ENCODE results near the gene GNAZ. TPM values are rescaled to one million over a fixed set of nuclear protein-coding genes. Genes with fewer than 3 reads are reported as not detected.

GNAZ gene
- total RNA-seq, 1 experiment from 2014 or later = 9.1 TPM

DNA sequence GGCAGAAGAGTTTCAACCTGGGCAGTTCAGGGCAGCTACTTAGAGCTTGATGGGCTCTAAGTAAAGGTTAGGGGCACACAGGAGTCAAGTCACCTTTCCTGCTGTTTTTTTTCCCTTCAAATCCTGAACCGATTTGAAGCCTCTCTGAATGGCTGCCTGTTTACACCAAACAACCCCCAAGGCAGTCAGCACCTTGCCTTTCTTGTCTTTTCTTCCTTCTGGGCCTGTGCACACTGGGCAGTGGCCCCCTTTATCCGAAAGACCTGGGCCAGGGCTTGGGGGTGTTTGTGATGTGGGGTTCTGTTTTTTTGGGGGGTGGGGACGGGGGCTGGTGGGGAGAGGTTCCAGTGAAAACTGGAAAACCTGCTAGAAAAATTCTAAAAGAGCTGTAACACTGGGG, 67.1 kb downstream of the GNAZ start:
- no peak for DNase-seq (ENCODE audit: low read depth)
- in situ Hi-C loops (cut with HindIII; ENCODE audit: low pct_unique_long_range_greater_than_20kb, low sequenced_read_pairs) = no loop called here

DNA sequence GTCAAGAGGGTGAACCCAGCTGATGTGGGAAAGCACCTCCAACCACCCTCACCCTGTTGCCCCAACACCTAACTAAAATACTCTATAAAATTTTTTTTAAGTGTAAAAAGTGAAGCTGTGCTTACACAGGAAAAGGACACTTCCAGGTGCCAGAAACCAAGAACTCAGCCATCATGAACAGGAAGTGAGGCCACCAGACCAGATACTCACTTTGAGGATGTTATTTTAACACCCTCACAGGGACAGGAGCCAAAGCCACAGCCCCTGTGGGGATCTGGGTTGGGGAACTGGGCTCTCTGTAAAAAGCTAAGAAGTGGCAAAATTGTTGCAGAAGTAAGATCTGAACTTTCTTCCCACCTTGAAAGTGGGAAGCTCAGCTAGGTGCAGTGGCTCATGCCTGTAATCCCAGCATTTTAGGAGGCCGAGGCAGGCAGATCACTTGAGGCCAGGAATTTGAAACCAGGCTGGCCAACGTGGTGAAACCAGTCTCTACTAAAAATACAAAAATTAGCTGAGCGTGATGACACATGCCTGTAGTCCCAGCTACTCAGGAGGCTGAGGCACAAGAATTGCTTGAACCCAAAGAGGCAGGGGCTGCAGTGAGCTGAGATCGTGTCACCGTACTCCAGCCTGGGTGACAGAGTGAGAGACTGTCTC, 67.7 kb downstream of the GNAZ start:
- no peak for DNase-seq (ENCODE audit: low read depth)
- in situ Hi-C loops (cut with HindIII; ENCODE audit: low pct_unique_long_range_greater_than_20kb, low sequenced_read_pairs) = no loop called here

DNA sequence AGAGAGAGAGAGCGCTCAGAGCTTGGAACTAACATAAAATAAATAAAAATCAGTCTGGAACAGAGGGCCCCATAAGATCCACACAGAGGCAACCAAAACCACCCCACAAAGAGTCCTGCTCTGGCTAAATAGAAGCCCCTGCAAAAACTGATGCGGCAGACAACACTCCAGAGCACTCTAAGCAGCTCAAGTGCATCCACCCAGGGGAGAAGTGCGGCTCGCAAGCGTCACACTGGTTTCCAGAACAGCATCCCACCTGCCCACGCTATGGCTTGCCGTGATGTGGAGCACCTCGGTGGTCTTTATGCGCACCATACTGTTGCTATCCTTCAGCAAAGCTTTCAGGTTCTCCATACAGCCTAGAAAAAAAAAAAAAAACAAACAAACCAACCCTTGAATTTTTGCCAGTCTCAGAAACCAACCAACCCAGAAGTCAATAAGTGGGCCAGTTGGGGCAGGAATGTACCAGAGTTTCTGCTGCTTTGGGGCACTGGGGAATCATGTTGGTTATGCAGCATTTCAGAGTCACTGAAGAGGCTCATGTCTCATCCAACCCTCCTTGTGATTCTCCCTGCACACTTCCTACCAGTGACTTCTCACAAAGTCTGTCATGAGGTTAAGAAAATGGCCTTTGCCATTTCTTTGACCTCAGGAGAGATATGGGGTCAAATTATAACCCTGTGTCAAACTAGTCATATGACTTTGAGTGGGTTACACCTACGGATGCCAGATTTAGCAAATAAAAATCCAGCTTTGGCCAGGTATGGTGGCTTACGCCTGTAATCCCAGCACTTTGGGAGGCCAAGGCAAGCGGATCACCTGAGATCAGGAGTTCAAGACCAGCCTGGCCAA, 68.5 kb downstream of the GNAZ start:
- no peak for DNase-seq (ENCODE audit: low read depth)
- in situ Hi-C loops (cut with HindIII; ENCODE audit: low pct_unique_long_range_greater_than_20kb, low sequenced_read_pairs) = no loop called here

DNA sequence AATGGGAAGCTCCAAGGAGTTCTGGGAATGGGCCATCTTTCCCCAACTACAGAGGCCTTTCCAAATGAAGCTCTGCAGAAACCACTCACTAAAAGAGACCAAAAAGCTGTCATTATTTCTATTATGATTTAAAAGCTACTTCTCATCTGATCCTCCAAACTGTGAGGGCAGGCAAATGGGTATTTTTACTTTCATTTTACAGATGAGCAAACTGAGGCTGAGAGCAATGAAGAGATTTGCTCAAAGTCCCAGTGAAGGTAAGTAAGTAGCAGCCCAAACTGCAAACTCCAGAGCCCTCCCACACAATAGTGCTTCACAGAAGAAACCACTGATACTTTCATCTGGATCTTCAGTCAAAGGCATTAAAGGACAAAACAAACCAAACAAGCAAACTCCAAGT, 70.1 kb downstream of the GNAZ start:
- in situ Hi-C loops (cut with HindIII; ENCODE audit: low pct_unique_long_range_greater_than_20kb, low sequenced_read_pairs) = no loop called here
- no peak for DNase-seq (ENCODE audit: low read depth)

DNA sequence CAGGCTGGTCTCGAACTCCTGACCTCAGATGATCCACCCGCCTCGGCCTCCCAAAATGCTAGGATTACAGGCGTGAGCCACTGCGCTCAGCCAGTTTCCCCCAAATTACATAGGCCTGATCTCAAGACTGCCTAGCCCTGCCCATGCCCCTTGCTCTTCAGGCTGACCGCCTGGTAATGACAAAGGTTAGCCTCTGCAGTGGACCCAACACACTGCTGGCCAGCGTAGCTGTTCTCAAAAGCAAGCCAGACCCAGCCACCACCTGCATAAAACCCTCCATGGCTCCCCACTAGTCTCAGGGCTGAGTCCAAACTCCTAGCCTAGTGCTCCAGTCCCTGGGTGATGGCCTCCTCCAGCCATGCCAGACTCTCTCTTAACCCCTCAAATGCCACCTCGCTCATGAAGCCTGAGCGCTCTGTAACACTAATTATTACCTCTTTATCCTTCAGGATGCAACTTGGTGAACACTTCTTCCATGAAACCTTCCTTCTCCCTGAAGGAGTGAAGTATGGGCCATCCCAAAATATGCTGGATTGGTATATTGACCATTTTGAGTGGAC, 72.3 kb downstream of the GNAZ start:
- no peak for DNase-seq (ENCODE audit: low read depth)
- in situ Hi-C loops (cut with HindIII; ENCODE audit: low pct_unique_long_range_greater_than_20kb, low sequenced_read_pairs) = no loop called here

DNA sequence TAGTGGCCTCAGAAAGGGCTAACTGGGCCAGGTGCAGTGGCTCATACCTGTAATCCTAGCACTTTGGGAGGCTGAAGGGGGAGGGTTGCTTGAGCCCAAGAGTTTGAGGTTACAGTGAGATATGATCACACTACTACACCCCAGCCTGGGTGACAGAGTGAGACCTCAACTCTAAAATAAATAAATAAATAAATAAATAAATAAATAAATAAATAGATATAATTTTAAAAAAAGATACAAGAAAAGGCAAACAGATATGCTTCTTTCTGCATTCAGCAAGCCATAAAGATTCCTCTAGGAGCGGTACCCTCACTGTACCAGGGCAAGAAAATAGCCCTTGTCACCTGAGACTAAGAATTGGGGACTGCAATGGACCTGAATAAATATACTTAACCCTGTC, 72.8 kb downstream of the GNAZ start:
- in situ Hi-C loops (cut with HindIII; ENCODE audit: low pct_unique_long_range_greater_than_20kb, low sequenced_read_pairs) = no loop called here
- no peak for DNase-seq (ENCODE audit: low read depth)

DNA sequence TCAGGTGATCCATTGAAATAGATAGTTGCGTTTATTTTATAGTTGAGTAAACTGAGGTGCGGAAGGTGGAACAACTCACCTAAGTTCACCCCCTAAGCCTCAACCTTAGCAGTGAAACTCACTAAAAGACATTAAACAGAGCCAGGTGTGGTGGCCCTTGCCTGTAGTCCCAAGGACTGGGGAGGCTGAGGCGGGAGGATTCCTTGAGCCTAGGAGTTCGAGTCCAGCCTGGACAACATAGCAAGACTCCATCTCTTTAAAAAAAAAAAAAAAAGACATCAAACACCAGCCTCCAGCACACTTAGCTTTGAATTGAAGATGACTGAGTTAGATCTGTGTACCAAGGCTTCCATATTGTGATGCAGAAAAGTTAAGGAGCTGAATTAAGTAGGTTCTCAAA, 74.1 kb downstream of the GNAZ start:
- in situ Hi-C loops (cut with HindIII; ENCODE audit: low pct_unique_long_range_greater_than_20kb, low sequenced_read_pairs) = no loop called here
- DNase-seq (ENCODE audit: low read depth) = no peak

DNA sequence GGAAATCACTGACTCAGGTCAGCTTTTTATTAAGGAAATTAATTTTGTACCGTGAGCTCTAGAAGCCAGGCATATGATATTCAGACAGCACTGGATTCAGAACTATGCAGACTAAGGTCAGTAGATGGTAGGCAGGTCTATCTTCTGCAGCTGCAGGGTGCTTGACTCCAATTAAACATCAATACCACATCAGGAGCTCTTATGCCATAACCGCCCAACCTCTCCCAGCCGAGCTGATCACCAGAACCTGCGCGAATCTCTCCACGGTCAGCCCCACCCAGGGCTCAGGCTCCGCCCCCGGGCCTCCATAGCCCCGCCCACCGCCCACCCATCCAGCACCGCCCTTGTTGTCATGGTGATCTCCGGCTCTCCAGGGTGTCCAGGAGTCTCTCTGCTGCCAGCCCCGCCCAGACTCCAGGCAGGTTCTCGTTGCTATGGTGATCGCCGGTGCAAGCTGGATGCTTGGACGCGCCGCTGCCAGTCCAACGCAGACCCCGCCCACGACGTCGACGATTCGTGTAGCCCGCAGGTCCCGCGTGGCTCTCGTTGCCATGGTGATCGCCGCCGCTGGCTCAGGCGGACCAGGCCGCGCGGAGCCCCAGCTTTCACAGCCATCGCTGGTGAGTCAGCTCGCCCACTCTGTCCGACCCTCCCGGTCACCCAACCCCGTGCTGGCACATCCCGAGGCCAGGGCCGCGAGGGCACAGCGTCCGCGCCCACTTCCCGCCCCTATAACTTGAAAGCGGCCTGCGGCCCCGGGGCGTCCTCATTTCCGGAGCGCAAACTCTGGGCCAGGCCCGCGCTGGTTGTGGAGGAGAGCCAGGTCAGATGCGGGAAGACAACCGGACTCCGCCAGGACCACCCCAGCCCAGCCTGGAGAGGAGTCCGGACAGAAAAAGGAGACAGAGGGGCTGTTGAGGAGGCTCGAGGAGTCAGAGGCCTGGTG, 74.9 kb downstream of the GNAZ start, which contains the start of gene RAB36:
TSS of gene RAB36 (plus strand) at position 546 of the 946 bp plus-strand sequence. CDS start 1,140 bp downstream, outside the sequence.
- DNase-seq (ENCODE audit: low read depth) = peak; percentile 99
- in situ Hi-C loops (cut with HindIII; ENCODE audit: low pct_unique_long_range_greater_than_20kb, low sequenced_read_pairs) = no loop called here

DNA sequence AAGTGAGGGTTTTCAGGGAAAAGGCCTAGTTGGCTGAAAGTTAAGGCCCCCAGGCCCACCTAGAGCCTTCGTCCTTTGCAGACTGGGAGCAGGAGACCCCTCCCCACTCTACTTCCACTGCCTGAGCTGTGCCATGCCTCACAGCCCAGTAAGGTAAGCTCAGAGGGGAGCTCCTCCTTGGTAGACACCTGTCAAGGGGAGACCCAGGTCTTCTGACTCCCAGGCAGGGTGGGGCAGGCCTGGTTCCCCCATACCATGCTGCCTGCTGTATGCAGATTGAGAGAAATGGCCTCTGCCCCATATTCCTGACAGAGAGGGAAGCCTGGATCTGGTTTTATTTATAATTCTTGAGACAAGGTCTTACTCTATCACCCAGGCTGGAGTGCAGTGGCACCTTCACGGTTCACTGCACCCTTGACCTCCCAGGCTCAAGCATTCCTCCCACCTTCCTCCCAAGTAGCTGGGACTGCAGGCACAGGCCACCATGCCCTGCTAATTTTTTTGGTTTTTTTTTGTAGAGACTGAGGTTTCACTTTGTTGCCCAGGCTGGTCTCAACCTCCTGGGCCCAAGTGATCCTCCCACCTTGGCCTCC, 75.7 kb downstream of the GNAZ start:
- no peak for DNase-seq (ENCODE audit: low read depth)
- in situ Hi-C loops (cut with HindIII; ENCODE audit: low pct_unique_long_range_greater_than_20kb, low sequenced_read_pairs) = no loop called here

DNA sequence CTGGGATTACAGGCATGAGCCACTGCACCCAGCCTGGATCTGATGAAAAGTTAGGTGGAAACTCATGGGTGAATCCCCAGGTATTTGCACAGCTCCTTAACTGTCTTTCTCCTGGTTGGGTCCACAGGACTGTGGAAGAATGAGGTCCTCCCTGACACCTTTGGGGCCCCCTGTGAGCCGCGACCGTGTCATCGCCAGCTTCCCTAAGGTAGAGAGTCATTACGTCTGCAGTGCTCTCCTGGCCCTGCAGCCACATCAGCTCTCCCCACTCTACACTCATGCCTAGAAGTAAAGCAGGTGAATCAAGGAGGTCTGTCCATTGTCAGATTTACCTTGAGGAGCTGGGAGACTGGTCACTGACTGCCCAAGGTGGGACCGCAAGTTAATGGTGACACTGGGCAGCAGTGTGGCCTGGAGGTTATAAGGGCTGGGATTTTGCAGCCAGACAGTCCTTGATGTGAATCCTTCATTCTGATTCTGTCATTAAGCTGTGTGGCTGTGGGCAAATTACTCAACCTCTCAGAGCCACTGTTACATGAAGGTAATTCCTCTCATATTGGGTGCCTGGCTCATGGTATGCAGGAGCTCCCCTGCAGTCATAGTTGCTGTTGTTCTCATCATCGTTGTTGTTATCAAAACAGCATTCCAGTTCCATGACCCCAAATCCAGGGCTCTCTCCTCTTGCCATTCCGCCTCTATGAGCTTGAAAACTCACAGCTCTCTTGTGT, 76.3 kb downstream of the GNAZ start:
- in situ Hi-C loops (cut with HindIII; ENCODE audit: low pct_unique_long_range_greater_than_20kb, low sequenced_read_pairs) = no loop called here

DNA sequence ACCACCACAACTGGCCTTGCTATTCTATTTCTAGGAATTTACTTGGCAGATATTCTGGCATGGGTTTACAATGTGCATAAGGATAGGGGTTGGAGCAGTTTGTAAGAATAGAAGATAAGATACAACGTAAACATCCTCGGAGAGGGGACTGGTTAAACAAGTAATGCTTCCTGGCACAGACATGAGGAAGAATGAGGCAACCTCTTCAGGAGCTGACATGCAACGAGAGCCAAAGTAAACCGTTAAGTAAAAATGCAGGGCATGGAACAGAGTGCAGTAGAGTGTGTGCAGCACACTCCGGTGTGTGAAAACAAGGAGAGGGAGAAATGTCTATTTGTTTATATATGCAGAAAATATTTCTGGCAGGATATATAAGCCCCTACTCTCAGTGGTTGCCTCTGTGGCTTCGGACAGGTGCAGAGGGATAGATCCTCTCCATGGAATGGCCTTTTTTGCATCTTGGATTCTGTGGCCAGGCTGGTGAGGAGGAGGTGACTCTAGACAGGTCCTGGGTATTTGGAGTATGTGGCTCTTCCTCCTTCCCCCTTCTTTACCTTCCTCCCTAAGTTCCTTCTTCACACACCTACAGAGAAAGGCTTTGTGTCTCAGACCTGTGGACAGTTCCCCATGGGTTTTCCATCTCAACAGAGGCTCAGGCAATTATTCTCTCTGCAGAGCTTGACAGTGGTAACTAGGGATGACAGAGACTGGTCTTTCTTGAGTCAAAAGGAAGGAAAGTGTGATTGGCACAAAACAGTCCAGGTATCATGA, 77.5 kb downstream of the GNAZ start:
- in situ Hi-C loops (cut with HindIII; ENCODE audit: low pct_unique_long_range_greater_than_20kb, low sequenced_read_pairs) = no loop called here

More for the DNA sequence above, 76.3 kb downstream of the GNAZ start:
- DNase-seq (ENCODE audit: low read depth) = no peak

DNA sequence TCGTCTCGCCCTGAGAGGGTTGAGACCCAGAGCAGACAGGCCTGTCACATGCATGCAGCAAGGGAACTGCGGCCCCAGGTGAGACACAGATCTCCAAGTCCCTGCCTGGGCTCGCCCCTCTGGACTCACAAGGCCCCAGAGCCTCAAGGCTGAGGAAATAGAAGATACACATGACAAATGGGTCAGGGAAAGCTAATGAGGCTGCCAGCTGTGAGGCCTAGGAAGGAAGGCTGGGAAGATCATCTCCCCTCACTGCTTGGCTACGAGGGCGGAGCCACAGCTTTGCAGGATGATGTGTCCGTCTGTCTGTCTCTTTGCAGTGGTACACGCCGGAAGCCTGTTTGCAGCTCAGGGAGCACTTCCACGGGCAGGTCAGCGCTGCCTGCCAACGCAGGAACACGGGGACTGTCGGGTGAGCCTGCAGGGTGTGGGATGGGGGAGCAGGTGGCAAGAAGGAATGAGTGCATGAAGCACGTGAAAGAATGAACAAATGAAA, 79.5 kb downstream of the GNAZ start:
- in situ Hi-C loops (cut with HindIII; ENCODE audit: low pct_unique_long_range_greater_than_20kb, low sequenced_read_pairs) = no loop called here

More for the DNA sequence above, 77.5 kb downstream of the GNAZ start:
- no peak for DNase-seq (ENCODE audit: low read depth)

DNA sequence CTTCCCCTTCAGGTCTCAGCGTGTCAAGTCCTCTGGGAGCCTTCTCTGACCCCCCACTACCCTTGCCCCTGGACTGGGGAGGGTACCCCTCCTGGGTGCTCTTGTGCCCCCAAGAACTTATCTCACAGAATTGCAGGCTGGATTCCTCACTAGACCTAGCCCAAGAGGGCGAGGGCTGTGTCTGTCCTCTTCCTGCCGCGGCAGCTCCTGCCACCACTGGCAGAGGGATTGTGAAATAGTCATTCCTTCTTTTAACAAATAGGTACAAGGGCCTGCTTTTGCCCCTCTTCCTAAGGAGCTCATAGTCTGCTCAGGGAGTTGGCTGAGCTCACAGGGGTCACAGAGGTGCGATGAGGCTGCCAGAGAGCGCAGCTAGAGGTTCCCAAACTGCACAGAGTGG, 80.4 kb downstream of the GNAZ start:
- in situ Hi-C loops (cut with HindIII; ENCODE audit: low pct_unique_long_range_greater_than_20kb, low sequenced_read_pairs) = no loop called here
- DNase-seq (ENCODE audit: low read depth) = no peak

More for the DNA sequence above, 79.5 kb downstream of the GNAZ start:
- DNase-seq (ENCODE audit: low read depth) = no peak

DNA sequence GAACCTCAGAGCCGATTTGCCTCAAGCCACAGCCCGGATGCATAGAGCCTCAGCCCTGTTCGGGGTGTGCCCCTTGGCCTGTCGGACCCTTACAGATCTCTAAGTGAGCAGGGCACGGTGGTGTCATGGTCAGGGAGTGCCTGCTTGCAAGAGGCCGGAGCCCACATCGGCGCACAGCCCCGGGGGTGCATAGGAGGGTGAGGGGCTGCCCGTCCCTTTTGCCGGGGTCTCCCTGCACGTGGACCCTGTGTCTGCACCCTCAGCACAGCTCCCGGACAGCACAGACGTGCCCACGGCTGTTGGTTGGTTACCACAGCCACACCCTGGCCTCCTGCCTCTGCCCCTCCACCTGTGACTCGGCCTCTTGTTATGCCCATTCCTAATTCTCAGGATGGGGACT, 81.5 kb downstream of the GNAZ start:
- no peak for DNase-seq (ENCODE audit: low read depth)
- in situ Hi-C loops (cut with HindIII; ENCODE audit: low pct_unique_long_range_greater_than_20kb, low sequenced_read_pairs) = no loop called here

DNA sequence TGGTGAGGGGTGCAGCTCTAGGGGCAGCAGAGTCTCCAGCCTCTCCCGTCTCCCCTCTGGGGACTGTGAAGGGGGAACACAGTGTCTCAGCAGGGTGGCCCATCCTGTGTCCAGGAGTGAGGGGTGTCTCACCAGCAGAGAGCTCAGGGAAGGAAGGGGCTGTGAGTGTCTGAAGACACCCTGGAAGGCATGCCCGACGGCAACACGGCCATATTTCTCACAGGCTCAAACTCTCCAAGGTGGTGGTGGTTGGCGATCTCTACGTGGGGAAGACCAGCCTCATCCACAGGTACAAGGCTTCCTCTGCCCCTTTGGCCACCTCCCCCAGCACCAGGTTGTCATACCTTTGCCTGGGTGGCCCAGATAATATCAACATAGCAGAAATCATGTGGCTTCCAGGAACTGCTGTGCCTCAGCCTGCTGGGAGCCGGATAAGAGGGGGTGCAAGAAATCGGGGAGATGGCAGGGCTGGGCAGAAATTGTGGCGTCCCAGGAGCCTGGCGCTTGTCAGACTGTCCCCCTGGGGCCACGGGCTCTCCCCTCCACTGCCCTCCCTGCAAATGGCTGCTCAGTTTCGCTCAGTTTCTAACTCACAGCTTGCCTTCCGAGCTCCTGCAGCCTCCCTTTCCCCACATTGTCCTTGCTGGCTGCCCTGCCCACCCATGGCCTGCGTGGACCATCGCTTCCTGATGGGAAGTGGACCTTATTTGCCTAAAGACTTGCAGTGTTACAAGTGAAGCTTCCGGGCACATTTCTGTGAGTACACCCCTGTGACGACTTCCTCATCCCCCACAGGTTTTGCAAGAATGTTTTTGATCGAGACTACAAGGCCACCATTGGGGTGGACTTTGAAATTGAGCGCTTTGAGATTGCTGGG, 82.2 kb downstream of the GNAZ start:
- in situ Hi-C loops (cut with HindIII; ENCODE audit: low pct_unique_long_range_greater_than_20kb, low sequenced_read_pairs) = no loop called here
- no peak for DNase-seq (ENCODE audit: low read depth)

DNA sequence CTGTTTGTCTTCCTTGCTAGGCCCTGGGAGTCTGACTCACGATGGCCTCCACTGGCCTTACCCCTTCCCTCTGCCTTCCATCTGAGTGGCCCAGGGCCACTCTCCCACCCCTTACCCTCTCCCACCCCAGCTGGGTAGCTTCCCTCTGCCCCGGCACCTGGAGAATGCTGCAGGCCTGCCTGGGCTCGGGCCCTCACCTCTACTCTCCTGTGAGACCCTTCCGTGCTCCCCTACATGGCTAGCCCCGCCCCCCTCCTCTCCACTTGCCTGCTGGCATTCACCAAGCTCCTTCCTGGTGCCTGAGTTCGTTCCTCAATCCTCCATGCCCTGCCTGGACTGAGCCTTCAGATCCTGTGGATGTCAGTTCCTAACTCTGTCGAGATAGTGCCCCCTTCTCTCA, 83.7 kb downstream of the GNAZ start:
- DNase-seq (ENCODE audit: low read depth) = no peak
- in situ Hi-C loops (cut with HindIII; ENCODE audit: low pct_unique_long_range_greater_than_20kb, low sequenced_read_pairs) = no loop called here
